Measurements from ENCODE around the gene ARHGDIG.

Gene ARHGDIG

DNA sequence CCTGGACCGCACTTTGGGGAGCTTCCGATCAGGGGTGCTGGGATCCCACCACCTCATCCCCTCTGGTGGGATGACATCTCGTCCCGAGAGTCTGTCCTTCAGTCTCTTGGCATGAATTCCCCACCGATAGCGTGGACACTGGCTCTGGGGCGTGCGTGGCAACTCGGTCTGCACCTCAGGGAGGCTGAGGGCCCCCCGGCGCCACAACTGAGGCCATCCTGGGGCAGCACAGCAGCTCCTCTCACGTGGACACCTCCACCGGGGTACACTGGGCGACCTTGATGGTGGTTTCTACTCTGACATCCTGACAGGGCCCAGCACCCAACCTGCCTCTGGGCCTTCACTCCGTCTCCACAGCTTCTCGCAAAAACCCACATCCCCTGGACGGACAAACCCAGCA is 11.1 kb downstream of the ARHGDIG start:
- no peak for TF ChIP-seq CTCF (conservative IDR thresholded peaks at IDR 0.05; ENCODE audit: low read depth, low read length)
- DNase-seq (ENCODE audit: low read depth) = no peak

GRCh38 chr16:293043-293775 is 12.8 kb downstream of the ARHGDIG start:
- no peak overlapping the region for H3K4me3 ChIP-seq (ENCODE audit: low read depth, low read length)
- no peak for DNase-seq (ENCODE audit: low read depth)
- no peak for TF ChIP-seq CTCF (conservative IDR thresholded peaks at IDR 0.05; ENCODE audit: low read depth, low read length)

More for the DNA sequence above, 11.1 kb downstream of the ARHGDIG start:
- H3K4me3 ChIP-seq (ENCODE audit: low read depth, low read length) = no peak overlapping the region

DNA sequence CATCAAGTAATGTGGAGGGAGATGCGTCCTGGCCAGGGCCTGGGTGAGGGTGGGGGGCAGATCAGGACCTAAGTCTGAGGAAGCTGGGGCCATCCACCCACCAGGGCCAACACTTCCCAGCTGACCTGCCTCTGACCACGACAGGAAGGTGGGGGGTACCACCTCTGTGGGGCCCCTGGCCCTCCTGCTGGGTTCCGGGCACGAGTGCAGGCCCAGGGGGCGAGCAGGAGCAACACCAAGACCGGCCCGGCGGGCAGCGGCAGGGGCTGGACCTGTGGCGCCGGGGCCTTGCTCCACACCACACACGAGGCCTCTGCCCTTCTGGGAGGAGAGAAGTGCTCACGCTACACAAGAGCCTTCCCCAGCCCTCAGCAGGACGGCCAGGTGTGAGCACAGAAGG is 15.9 kb downstream of the ARHGDIG start:
- no peak overlapping the region for H3K4me3 ChIP-seq (ENCODE audit: low read depth, low read length)
- DNase-seq (ENCODE audit: low read depth) = no peak
- TF ChIP-seq CTCF (conservative IDR thresholded peaks at IDR 0.05; ENCODE audit: low read depth, low read length) = no peak

DNA sequence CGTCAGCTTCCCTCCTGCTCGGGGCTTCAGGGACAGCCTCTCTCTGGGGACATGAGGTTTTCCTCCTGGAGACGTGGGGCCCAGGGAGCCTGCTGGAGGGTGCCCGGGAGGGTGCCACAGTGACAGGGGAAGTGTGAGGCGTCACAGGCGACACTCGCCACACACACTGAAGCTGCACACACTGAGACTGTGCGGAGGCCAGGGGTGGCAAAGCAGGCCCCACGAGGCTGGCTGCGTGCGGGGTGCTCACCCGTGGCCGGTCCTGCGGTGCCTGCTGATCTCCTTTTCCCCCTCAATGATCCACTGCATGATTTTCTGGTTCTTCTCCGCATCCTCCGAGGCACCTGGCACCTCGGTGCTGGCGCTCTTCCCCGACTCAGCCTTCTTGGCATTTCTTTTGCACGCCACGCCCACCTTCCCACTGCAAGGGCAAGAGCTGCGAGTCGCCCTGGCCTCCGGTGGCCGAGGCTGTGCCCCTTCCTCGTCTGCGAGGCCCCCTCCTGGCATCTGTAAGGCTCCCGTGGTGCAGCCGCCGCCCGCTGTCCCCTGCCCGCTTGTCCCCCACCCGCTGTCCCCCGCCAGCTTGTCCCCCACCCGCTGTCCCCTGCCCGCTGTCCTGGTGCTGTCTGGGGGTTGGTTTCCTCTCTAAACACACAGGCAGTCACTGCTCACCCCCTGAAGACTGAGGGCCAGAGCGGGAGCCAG is 16.6 kb downstream of the ARHGDIG start:
- no peak for TF ChIP-seq CTCF (conservative IDR thresholded peaks at IDR 0.05; ENCODE audit: low read depth, low read length)
- no peak for DNase-seq (ENCODE audit: low read depth)
- H3K4me3 ChIP-seq (ENCODE audit: low read depth, low read length) = no peak overlapping the region

GRCh38 chr16:297832-298231 is 17.4 kb downstream of the ARHGDIG start:
- TF ChIP-seq CTCF (conservative IDR thresholded peaks at IDR 0.05; ENCODE audit: low read depth, low read length) = no peak
- no peak overlapping the region for H3K4me3 ChIP-seq (ENCODE audit: low read depth, low read length)
- no peak for DNase-seq (ENCODE audit: low read depth)

GRCh38 chr16:301235-301634 is 20.8 kb downstream of the ARHGDIG start:
- H3K4me3 ChIP-seq (ENCODE audit: low read depth, low read length) = no peak overlapping the region
- no peak for DNase-seq (ENCODE audit: low read depth)
- no peak for TF ChIP-seq CTCF (conservative IDR thresholded peaks at IDR 0.05; ENCODE audit: low read depth, low read length)

DNA sequence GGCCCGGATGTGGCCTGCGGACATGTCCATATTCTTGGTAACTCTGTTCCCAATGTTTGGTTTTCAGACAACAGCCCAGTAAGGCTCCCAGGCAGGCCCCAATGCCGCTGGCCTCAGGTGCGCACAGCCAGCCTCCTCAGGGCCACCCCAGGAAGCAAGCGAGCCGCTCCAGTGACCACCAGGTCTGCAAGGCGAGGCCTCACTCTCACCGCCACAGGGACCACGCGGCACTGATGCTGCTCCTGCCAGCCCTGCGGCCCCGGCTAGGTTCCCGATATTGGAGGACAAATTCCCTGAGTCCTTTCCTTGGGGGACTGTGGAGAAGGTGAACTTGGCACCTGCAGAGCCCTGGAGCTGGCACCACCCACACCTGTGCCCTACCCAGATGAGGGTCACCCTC is 21.6 kb downstream of the ARHGDIG start:
- no peak overlapping the region for H3K4me3 ChIP-seq (ENCODE audit: low read depth, low read length)
- DNase-seq (ENCODE audit: low read depth) = no peak
- TF ChIP-seq CTCF (conservative IDR thresholded peaks at IDR 0.05; ENCODE audit: low read depth, low read length) = no peak
